GM19324 (cell line): ENCODE measurements around the gene SLC27A3.

Source experiments
- ATAC-seq: cut with Tn5 transposase; IDR thresholded peaks from one replicate; pipeline ENCODE4 v1.9.1; 2021; ENCODE audit warnings: mild to moderate bottlenecking, moderate library complexity; ENCODE audit not compliant: unreplicated experiment, low FRiP score

Gene SLC27A3, protein sequence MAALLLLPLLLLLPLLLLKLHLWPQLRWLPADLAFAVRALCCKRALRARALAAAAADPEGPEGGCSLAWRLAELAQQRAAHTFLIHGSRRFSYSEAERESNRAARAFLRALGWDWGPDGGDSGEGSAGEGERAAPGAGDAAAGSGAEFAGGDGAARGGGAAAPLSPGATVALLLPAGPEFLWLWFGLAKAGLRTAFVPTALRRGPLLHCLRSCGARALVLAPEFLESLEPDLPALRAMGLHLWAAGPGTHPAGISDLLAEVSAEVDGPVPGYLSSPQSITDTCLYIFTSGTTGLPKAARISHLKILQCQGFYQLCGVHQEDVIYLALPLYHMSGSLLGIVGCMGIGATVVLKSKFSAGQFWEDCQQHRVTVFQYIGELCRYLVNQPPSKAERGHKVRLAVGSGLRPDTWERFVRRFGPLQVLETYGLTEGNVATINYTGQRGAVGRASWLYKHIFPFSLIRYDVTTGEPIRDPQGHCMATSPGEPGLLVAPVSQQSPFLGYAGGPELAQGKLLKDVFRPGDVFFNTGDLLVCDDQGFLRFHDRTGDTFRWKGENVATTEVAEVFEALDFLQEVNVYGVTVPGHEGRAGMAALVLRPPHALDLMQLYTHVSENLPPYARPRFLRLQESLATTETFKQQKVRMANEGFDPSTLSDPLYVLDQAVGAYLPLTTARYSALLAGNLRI

DNA sequence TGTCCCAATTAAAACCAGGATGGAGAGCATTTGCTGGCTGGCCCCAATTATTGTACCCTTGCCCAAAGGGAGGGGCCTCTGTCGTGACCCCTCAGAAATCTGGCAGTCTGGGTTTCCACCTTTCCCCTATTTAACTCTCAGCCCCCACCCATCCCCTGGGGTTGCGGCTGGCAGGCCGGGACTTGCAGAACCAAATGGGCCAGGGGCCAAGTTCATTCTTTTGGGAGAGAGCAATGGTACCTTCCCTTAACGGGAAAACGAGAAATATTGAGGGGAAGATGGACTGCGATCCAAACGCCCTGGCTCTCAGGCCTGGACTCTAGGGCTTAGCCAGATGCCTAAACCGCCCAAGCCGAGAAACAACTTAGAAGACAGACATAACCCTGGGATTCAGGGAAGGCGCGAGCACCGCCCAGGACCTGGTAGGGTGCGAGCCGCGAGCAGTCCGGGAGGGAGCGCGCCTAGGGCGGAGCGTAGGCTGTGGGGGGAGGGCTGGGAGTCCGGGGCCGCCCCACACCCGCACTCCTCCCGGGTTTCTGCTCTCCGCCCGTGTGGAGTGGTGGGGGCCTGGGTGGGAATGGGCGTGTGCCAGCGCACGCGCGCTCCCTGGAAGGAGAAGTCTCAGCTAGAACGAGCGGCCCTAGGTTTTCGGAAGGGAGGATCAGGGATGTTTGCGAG lies at the start of gene SLC27A3:
Gene SLC27A3, plus strand, starts transcription at position 628 of the 678 bp plus-strand sequence. CDS start 91 bp downstream, outside the sequence.
- peak; percentile 13 for ATAC-seq

DNA sequence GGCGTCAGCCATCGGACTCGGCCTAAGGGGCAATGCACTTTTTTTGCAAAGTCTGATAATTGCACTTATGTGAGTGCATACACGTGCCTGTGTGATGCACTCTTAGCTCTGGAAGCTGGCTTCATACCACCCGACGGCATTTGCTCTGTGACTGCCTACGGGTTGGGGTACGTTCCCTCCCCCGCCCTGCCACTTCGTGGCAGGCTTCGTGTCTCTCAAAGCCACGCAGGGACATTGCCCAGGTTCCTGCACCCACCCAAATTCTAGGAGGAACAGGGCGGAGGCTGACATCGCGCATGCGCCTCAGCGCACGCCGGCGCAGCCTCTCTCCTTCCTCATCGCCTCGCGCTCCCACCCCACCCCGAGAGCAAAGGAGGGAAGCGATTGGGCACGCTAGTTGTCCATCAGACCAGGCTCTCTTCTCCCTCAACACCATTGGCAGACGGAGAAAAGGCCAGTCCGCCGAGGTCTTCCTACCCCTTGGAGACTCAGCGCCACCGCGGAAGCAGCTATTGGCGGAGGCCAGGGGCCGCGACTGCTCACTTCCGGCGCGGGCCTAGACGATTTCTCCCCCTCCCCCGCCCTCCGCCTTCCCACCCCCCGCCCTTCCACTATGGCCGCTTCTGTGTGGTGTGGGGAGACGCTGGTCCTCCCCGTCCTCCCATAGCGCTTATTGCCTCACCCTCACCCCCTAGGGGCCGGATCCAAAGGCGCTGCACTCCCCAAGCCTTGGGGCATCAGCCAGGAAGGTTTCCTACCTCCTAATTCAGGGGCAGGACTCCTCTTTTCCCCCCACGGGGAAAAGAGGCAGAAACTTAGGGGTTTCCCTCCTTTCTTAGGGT lies 47.5 kb upstream of the SLC27A3 start, which contains the start of gene INTS3:
Gene INTS3, plus strand, starts transcription at position 588 of the 842 bp plus-strand sequence. CDS start 585 bp downstream, outside the sequence.
- peak; percentile 97 for ATAC-seq

DNA sequence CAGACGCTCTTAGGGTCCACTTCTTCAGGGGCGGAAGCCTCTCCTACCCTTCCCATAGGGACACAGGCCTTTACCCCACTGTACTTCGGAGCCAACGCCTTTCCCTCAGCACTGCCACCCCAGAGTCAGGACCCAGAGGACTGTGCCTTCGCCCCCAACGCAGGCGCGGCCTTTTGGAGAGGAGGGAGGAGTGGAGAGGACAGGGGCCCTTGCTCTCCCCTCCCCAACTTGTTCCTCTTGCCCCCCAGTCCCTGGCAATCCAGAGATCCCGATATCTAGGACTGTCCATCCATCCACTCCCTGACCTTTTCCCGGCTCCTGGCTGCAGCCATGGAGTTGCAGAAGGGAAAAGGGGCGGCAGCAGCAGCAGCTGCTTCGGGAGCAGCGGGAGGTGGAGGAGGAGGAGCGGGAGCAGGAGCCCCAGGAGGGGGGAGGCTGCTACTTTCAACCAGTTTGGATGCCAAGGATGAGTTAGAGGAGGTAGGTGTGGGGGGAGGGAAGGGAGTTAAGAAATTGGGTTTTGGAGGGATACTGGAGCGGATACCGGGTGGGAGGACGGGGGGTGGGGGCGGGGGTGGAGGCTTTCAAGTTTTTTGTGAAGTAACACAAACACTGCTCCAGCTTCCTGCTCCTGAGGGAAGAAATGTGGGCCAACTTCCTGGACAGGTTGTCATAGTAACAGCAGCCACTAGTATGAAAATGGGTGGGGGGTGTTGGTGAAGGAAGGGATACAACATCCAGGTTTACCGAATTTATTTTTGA lies 46.7 kb upstream of the SLC27A3 start:
- ATAC-seq: no peak

DNA sequence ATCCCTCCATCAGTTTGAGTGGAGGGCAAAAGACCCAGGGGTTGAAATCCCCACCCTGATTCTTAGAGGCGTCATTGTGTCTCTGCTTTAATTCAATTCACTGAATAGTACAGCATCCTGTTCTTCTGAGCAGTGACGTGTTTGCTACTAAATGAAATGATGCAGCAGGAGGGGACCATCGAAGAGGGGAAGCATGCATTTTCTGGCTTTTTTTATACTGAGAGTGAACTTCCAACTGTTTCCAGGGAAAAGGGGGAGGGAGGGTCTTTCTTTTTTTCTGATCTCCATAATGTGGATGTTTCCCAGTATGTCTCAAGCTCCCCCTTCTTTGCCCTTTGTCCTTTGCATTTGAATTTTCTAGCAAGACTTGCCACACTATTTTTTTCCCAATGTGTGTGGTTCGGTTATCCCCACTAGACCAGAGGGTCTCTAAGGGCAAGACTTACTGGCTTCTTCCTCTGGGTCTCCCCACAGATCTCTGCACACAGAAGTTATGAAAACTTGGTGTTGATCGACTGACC lies 44.7 kb upstream of the SLC27A3 start:
- no peak for ATAC-seq

DNA sequence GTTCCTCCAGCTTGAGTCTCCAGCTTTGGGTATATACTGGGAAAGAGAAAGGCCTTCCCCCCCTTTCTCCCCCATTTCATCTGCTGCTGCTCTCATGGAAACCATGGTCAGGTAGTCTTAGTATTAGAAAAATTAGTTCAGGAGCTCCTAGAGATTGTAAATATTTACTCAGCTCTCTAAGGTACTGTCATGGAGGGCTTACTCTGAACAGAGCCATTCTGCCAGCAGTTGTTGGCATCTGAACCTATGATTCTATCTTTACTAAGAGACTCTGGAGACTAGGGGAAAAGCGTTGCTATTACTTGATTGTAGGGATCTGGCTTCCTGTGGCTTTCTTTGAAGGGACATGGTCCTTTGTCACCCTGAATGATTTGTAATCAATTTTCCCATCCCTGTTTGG lies 41.2 kb upstream of the SLC27A3 start:
- ATAC-seq: no peak

DNA sequence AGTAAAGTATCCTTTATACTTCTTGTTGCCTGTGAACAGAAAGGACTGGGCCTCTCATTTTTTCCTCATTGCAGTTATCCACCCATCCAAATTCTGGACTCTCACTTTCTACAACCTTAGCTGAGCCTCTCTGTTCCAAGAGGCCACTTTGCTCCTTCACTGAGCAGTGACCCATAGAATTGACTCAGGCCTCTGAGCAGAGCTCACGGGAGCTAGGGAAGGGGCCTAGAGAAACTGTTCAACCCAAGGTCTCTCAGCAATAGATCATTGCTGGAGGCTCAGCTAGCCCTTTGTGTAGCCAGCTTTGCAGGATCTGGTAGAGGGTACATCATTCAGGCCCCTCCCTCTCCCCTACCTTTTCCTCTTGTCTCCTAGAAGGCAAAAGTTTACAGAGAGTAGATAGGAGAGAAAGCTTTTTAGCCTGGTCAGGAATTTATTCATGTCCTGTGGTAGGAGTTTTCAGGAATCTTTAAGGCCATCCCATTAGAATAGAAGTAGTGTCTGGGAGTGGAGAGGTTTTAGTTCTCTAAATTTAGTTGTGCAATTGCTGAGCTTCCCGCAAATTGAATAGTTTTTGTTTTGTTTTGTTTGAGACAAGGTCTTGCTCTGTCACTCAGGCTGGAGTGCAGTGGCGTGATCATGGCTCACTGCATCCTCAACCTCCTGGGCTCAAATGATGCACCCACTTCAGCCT lies 40.7 kb upstream of the SLC27A3 start:
- ATAC-seq: no peak

DNA sequence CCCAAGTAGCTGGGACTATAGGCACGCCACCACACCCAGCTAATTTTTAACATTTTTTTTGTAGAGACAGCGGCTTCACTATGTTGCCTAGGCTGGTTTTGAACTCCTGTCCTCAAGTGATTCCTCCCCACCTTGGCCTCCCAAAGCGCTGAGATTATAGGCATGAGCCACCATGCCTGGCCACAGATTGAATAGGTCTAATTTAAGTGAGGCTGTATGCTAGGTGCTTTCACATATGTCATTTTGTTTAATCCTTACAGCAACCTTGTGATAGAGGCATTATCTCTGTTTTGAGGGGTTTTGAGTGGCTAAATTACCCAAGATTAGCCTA lies 40.2 kb upstream of the SLC27A3 start:
- ATAC-seq: no peak

DNA sequence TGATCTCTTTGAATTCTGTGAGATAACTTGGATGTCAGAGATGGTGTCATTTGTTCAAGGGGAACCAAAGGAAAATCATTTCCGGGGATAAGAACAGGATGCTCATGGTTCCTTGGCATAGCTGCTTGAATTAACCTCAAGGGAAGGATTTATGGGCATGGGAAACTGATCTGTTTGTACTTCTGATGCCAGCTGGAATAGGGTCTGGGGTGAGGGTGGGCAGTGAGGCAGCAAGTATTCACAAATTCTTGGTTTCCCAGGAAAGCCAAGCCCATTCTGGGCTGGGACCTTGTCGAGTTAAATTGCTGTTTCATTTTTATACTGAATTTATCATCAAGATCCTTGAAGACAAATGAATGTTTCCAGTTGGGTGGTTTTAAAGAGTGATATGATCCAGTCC lies 33.2 kb upstream of the SLC27A3 start:
- ATAC-seq: no peak

DNA sequence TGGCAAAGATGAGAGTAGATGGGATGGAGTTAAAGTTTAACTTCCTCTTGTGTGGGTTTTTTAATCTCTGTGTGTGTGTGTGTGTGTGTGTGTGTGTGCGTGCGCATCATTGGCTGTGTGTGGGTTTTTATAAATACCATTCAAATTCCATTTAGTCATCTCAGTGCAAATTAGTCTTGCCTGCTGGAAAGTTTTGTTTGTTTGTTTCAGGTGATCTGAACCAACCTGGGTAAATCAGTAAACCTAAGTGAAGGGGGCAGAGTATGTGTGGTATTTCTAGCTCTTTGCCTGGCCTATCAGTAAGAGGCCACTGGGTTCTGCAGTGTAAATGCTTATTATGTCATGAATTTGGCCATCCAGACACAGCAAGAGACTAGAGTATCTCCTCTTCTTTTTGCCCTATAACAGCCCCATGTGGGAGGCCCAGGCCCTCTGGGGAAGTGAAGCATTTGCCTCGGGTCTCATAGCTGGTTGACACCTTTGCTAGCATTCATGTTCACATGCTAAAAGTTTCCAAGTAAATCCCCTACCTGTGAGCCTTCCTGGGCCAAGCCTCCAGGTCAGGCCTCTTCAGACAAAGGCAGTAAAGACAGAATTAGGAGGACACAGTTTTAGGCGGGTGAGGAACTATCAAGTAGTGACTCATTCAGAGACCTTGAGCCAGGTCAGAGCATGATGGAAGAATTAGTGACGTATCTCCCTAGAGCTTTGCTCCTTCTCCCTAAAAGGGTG lies 32.6 kb upstream of the SLC27A3 start:
- ATAC-seq: peak; percentile 51

DNA sequence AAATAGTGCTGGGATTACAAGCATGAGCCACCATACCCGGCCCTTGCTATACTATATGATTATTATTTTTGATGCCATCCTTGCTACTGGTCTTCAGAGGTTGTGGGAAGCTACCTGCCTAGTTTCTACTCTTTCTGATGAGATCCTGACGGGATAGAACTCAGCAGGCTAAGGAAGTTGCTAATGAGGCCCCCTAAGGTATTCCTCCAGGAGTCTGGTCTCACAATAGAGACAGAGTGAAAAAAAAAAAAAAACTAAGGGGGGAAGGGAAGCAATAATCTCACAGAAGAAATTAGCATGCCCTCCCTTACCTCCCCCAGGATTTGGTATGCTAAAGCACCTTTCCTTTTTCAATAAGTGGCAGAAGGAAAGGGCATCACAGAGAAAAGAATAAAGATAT lies 29.8 kb upstream of the SLC27A3 start:
- ATAC-seq: no peak

DNA sequence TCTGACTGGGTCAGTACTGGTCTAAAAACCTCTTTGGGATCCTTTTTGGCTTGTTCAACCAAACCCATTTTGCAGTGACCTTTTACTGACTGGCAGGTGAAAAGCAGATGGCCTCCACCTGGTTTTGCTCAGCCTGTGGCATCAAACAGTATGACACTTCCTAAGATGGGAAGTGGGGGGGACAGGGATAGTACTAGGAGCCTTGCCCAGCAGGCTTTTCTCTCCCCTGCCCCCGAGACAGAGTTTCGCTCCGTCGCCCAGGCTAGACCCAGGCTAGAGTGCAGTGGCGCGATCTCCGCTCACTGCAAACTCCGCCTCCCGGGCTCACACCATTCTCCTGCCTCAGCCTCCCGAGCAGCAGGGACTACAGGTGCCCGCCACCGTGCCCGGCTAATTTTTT lies 29.0 kb upstream of the SLC27A3 start:
- ATAC-seq: no peak

DNA sequence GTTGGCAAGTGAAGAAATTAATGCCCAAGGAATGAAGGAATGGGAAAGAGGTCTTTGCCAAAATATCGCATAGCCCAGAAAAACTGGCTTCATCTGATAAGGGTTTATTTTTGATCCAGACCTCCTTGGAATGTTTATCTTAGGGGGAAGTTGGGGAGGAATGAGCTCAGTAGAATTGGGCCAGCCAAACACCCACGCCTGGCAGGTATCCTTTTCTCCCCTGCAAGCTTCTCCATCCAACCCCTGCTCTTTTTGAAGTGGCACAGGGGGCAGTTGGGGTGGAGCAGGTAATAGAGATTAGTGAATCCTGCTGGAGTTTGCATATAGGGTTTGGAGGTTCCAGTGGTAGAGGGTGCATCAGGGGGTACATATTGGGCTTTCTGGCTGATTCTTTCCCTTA lies 26.3 kb upstream of the SLC27A3 start:
- no peak for ATAC-seq

DNA sequence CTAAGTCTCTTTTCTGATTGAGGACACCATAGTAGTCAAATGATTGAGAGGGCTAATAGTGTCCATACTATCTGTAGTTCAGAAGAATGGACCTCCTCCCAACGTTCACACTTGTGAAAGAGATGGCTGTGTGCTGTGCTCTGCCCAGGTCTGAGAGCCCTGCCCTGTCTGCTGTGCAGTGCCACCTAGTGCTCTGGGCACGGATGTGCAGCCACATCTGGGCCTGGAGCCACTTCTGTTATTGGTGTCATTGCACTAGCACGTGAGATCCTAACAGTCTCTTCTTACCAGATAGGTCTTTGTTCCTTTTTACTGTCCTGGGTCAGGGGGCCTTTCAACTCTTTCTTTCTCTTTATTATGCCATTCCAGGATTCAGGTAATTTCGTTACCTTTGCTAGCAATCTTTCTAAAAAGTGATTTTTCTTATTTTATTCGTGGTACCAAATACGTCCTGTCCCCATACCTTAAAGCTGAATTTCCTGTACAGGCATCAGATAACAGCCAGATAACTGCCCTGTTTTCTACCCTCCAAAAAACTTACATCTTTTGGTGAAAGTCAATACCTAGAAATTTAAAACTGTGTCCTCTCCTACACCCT lies 25.7 kb upstream of the SLC27A3 start:
- peak; percentile 71 for ATAC-seq

DNA sequence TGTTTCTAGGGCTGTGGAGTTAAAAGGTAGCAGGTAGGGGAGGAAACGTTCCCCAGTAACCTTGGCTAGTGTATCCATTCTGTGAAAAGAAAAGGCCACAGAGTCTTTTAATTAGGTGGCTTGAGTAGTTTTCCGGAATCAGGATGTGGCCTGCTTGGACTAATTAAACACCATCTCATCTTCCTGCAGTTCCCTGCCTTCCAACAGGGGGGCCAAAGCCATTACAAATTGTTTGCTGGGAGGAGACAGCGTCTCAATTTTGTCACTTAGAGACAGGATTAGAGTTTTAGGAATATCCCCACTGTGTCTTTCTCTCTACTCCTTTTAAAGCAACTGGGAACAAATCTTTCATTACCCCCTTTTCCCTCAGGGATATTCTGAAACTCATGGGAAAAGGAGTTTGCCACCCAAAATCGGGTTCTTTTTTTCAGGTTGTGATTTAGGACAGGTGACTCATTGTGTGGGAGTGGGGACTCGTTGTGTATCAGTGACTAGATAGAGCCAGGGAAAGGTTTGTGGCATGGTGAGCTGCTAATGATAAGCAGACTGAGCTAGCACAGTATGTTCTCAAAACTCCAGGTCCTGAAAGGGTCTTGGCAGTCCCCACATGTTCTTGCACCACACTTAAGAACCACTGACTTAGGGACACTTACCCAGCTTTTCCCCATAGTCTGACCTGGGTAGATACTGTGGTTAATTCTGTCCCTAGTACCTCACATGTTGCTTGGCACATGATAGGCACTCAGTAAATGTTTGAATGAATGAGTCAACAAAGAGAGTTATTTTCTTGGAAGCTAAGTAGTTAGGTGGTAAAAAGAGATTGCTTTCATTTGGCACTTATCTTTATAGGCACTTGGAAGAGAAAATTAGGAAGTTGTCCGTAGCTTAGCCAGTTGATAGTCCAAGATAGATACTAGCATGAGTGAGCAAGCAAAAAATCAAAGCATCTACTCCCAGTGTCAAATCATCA lies 24.9 kb upstream of the SLC27A3 start:
- ATAC-seq: no peak

DNA sequence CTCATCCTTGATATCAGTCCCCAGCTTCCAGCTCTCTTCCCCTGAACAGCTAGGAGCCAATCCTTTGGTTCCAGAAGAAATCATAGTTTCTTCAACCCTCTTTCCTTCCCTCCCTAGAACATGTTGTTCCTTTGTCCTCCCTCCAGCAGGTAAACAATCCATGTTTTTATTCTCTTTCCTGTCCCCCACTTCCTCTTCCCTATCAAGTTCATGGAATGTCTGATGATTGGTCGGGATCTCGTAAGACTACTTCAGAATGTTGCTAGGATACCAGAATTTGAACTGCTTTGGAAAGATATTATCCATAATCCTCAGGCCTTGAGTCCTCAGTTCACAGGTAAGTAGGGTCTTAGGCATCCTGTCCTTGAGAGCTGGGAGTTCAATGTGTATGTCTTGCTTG lies 23.1 kb upstream of the SLC27A3 start:
- ATAC-seq: no peak

DNA sequence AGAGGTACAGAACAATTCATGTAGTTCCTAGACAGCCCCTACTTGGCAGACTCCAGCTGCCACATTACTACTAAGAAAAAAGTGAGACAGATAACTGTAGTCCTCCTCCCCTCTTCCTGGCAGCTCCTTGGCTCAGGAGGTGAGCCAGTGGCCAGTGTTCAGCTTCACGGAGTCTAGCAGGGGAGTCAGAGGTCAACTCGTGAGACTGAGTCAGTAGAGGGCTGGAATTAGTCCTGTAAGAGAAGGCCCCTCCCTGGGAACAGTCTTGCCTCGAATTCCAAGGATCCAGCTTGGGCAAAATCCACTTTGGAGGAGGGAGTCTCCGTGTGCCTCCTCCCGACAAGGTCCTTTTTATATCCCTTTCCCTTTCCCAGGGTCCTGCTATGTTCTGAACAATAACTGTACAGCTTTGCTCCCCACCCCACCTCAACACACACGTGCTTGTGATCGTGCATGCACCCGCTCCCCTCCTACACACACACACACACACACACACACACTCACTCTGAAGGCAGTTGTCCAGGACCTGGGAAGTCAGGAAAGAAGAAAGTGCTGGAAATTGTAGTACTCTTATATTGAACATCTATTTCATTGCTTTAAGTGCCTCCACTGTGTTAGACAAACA lies 22.5 kb upstream of the SLC27A3 start:
- no peak for ATAC-seq
